ENCODE results near the gene OR1K1. TPM values are rescaled to one million over a fixed set of nuclear protein-coding genes. Genes with fewer than 3 reads are reported as not detected.

Gene OR1K1
- total RNA-seq, 3 donors from 2014 or later, result not detected

DNA sequence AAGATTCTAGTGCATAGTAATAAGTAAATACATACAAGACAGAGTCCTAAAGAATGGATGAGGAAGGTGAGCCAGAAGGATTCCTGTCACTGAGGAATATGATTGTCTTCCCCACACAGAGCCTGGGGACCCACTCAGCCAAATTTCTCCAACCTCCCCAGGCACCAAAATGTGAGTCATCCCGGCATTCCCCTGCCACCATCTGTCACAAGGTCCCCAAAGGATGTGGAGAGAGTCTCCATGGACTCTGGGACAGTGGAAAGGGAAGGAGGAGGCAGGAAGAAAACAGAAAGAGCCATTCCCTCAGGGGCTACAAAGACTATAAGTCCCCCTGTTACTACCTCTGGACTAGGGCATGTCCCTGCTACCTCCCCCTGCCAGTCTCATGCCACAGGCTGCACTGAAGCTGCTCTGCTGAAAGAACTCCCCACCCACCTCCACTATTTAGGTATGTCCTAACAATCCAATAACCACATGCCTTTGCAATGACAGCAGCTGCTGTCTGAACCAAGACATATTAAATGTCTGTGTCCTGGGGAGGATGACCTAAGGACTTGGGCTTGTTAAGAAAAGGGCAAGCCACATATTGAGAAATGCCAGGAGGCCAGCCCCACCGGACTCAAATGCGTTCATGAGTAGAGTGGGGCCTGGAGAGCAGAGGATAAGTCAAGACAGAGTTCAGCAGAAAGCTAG, 21.8 kb upstream of the OR1K1 start:
- H3K27me3 ChIP-seq, result no peaks in the 10 kb centered on the region
- TF ChIP-seq POLR2AphosphoS5 (IDR thresholded peaks at IDR 0.05), result no peak
- TF ChIP-seq POLR2A (IDR thresholded peaks at IDR 0.05), result no peak
- TF ChIP-seq, protein P1, sequence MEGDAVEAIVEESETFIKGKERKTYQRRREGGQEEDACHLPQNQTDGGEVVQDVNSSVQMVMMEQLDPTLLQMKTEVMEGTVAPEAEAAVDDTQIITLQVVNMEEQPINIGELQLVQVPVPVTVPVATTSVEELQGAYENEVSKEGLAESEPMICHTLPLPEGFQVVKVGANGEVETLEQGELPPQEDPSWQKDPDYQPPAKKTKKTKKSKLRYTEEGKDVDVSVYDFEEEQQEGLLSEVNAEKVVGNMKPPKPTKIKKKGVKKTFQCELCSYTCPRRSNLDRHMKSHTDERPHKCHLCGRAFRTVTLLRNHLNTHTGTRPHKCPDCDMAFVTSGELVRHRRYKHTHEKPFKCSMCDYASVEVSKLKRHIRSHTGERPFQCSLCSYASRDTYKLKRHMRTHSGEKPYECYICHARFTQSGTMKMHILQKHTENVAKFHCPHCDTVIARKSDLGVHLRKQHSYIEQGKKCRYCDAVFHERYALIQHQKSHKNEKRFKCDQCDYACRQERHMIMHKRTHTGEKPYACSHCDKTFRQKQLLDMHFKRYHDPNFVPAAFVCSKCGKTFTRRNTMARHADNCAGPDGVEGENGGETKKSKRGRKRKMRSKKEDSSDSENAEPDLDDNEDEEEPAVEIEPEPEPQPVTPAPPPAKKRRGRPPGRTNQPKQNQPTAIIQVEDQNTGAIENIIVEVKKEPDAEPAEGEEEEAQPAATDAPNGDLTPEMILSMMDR (IDR thresholded peaks at IDR 0.05), result no peak
- no peaks in the 10 kb centered on the region for H3K9me3 ChIP-seq
- H3K27ac ChIP-seq, result no peak overlapping the region
- no peak overlapping the region for H3K4me3 ChIP-seq
- intact Hi-C loops (cut with DNase I; ENCODE audit: low total_unique reads), result no loop called here
- DNase-seq (ENCODE audit: low spot score in 2 of 2), result no peak
- H3K4me1 ChIP-seq, result no peaks in the 10 kb centered on the region
- H3K36me3 ChIP-seq, result no peaks in the 10 kb centered on the region

DNA sequence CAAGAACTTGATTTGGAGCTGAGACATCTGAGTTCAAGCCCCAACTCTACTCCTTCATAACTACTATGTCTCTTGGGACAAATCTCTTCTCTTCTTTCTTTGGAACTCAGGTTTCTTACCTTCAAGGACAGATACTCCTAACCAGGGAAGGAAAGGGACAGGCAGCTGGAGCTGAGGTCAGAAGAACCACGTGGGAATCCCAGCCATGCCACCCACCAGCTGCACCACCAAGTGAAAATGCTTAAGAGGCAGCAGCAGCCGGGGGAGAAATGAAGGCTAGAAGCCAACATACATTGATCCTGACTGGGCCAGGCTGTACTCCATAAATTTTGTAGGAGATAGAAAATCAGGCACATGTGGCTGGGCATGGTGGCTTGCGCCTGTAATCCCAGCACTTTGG, 20.7 kb upstream of the OR1K1 start:
- intact Hi-C loops (cut with DNase I; ENCODE audit: low total_unique reads), result no loop called here
- Histone ChIP-seq H3K36me3 (no peaks in the 10 kb centered on the region), H3K27ac (no peak overlapping the region), H3K27me3 (no peaks in the 10 kb centered on the region), H3K4me3 (no peak overlapping the region), H3K9me3 (no peaks in the 10 kb centered on the region), H3K4me1 (no peaks in the 10 kb centered on the region)
- DNase-seq (ENCODE audit: low spot score in 2 of 2), result no peak
- TF ChIP-seq POLR2AphosphoS5 (IDR thresholded peaks at IDR 0.05) (no peak), POLR2A (IDR thresholded peaks at IDR 0.05) (no peak)
- TF ChIP-seq, protein P1 (IDR thresholded peaks at IDR 0.05), result no peak

DNA sequence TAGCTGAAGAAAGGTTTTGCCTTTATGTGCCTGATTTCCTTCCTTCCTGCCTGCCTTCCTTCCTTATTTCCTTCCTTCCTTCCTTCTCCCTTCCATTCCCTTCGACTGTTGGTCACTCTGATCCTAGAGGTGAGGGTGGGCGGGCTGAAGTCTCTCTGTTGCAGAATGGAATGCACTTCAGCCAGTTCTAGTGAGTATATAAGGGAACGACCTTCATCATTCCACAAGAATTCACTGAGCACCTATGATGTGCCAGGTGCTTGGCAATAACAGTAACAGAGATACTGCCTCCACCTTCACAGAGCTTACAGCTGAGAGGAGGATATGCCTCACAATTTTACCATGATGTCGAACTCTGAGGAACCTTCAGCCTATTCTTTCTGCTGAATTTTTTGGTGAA, 19.9 kb upstream of the OR1K1 start:
- Histone ChIP-seq H3K4me3 (no peak overlapping the region), H3K27ac (no peak overlapping the region), H3K36me3 (no peaks in the 10 kb centered on the region), H3K27me3 (no peaks in the 10 kb centered on the region), H3K4me1 (no peaks in the 10 kb centered on the region), H3K9me3 (no peaks in the 10 kb centered on the region)
- TF ChIP-seq POLR2A (IDR thresholded peaks at IDR 0.05) (no peak), POLR2AphosphoS5 (IDR thresholded peaks at IDR 0.05) (no peak)
- TF ChIP-seq, protein P1 (IDR thresholded peaks at IDR 0.05), result no peak
- intact Hi-C loops (cut with DNase I; ENCODE audit: low total_unique reads), result no loop called here
- no peak for DNase-seq (ENCODE audit: low spot score in 2 of 2)

DNA sequence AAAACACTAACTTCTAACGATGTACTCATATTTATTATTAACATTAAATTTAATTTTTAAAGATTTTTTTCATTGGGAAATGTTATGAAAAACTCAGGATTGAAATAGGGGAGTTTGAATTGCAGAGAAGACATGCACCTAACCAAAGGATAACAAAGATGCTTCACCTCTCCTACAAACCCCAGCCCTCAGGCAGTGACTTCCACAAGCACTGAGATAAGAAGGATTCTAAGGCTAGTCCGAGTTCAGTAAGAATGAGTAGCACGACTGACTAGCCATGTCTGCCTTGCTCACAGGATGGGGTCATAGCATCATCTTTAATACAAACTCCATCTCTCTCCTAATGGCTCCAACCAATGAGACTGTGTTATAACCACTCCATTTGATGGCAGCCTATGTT, 18.3 kb upstream of the OR1K1 start:
- intact Hi-C loops (cut with DNase I; ENCODE audit: low total_unique reads), result no loop called here
- Histone ChIP-seq H3K9me3 (no peaks in the 10 kb centered on the region), H3K4me1 (no peaks in the 10 kb centered on the region), H3K27me3 (no peaks in the 10 kb centered on the region), H3K36me3 (no peaks in the 10 kb centered on the region), H3K4me3 (no peak overlapping the region), H3K27ac (no peak overlapping the region)
- TF ChIP-seq POLR2AphosphoS5 (IDR thresholded peaks at IDR 0.05), result no peak
- TF ChIP-seq, protein P1 (IDR thresholded peaks at IDR 0.05), result no peak
- TF ChIP-seq POLR2A (IDR thresholded peaks at IDR 0.05), result no peak
- no peak for DNase-seq (ENCODE audit: low spot score in 2 of 2)

DNA sequence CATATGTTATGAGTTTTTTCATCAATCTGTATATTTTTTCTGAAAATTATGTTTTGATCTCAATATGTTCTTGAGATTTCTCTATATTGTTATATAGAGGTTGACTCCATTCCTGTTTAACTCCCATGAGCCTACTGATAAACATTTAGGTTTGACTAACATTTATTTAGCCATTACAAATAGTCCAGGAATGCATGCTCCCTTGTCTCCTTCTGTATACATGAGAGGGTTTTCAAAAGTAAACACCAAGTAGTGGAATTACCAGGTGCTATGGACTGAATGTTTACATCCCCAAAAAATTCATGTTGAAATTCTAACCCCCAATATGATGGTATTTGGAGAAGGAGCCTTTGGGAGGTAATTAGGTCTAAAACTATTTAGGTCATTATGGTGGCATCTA, 14.7 kb upstream of the OR1K1 start:
- Histone ChIP-seq H3K36me3 (no peaks in the 10 kb centered on the region), H3K27me3 (no peaks in the 10 kb centered on the region), H3K9me3 (no peaks in the 10 kb centered on the region), H3K4me1 (no peaks in the 10 kb centered on the region), H3K4me3 (no peak overlapping the region), H3K27ac (no peak overlapping the region)
- no peak for DNase-seq (ENCODE audit: low spot score in 2 of 2)
- intact Hi-C loops (cut with DNase I; ENCODE audit: low total_unique reads), result no loop called here
- no peak for TF ChIP-seq POLR2A (IDR thresholded peaks at IDR 0.05)
- TF ChIP-seq POLR2AphosphoS5 (IDR thresholded peaks at IDR 0.05), result no peak
- TF ChIP-seq, protein P1 (IDR thresholded peaks at IDR 0.05), result no peak

Measured in breast epithelium (tissue), 4 donors.